ENCODE data around the gene YWHAQ.

The YWHAQ gene

DNA sequence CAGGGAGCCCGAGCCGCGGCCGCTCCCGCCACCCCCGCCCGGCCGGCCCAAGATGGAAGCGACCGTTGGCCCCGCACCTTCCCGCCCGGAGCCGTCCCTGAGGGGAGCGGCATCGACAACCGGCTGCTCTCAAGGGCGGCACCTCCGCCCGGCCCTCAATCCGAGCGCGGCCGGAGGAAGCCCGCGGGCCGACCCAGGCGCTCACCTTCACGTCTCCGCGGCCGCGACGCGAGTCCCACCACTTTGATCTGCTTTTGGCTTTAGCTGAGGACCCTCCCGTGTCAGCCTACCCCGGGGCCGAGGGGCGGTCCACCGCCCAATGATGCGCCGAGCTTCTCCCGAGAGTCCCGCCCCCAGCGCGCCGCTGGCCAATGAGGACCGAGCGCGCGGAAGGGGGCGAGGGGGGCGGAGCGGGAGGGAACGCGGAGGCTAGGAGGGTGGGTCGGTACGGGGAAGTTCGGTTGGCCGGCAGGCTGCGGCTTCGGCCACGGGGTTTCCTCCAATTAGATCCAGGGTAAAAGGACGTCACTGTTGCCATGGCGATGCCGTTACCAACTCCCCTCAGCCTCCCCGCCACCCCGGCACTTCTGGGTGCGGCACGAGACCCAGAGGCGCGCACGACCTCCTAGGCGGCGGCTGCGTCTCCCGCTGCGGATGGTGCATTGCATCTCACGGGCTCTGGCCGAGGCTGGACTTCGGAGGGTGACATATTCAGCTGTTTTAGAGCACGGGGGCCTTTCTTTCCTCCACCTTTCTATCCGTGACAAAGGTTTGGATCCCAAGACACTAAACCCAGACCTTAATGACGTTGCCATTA is at the start of gene YWHAQ:
TSS of gene YWHAQ (minus strand) at position 262 of the 817 bp plus-strand sequence. CDS start 545 bp downstream, outside the sequence.
- peak; percentile 96 for DNase-seq (ENCODE audit: low read depth)

DNA sequence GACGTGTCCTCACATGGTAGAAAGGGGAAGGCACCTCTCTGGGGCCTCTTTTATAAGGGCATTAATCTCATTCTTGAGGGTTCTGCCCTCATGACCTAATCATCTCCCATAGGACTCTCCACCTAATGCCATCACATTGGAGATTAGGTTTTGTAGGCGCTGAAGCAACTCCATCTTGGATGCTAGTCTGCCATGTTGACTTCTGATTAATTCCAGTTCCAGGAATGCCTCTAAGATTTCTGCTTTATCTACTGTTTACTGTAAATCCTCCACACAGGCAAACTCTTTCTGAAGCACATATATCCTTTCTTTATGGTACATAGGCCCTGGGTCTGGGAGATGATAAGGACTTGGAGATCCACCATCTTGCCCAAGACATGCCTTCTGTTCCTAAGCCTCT is 49.3 kb upstream of the YWHAQ start:
- no peak for DNase-seq (ENCODE audit: low read depth)

DNA sequence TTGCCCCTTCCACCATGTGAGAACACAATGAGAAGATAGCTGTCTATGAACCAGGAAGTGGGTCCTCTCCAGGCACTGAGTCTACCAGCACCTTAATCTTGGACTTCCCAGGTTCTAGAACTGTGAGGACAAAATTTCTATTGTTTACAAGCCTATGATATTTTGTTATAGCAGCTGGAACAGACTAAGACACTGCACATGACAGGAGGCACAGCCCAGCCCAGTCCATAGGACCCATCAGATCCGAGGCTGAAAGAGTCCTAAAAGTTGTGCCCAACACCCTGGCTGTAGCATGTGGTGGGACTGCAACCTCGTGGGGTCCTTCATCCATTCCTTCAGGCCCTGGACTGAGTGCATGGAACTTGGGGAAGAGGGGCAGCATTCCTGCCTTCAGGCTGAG is 48.4 kb upstream of the YWHAQ start:
- DNase-seq (ENCODE audit: low read depth): no peak

DNA sequence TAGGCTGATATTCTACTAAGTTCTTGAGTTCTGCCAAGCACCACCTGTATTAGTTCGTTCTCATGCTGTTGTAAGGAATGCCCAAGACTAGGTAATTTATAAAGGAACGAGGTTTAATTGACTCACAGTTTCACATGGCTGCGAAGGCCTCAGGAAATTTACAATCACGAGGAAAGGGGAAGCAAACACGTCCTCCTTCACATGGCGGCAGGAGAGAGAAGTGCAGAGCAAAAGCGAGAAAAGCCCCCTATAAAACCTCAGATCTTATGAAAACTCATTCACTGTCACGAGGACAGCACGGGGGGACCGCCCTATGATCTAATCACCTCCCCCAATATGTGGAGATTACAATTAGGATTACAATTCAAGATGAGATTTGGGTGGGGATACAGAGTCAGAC is 47.7 kb upstream of the YWHAQ start:
- no peak for DNase-seq (ENCODE audit: low read depth)

DNA sequence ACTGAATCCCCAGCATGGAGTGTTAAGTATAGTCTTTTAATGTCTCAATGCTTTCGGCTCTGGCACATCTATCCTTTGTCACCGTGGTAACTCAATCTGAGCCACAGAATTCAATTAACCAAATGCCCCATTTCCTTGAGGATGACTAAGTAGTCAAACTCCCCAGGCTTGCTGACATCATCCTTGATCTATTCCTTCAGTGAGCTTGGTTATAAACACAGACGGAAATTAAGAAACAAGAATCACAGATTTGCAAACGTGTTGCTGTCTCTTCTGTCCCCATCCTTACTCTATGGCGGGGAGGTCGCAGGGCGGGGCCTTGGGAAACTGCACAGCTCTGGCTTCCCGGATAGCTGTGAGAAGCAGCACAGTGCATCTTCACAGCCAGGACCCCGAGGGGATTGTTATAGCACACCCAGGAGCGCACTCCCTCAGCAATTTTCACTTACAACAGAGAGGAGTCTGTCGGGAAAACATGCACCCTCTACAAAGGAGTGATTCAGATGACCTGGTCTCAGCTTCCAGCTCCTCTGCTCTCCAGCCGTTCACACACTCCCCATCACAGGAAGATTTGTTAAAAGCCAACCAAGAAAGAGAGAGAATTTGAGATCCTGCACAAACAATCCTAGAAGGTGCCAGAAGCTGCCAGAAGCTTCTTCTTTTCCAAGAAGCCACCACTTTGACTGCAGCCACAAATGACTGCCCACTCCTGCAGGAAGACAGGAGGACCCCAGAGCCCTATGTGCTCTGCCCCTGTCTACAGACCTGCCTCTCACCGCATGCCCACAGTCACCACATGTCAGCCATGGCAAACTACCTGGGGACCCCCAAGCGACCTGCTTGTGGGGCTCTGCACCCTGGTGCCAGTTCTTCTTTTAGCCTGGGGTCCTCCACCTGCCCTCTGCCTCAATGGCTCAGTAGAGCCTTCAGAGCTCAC is 44.9 kb upstream of the YWHAQ start:
- DNase-seq (ENCODE audit: low read depth): no peak

DNA sequence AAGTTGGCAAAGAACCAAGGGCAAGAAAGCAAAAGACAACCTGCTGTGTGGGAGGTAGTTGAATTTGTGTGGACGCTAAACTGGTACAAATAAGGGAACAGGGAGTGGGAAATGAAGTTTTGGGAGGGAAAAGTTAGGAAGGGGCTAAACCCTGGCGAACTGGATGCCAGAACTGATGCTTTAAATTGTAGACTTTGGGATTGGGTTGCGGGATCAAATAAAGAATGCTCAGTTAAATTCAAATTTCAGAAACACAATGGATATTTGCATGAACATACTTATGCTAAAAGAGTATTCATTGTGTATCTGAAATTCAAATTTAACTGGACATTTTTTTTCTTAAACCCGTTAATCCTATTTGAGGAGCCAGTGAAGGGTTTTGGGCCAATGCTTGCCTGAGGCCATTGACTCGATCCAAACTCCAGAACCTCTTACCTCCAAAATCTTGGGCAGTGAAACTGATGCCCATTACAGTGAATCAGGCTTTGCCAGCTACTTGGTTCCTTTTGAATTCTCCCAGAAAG is 44.2 kb upstream of the YWHAQ start:
- DNase-seq (ENCODE audit: low read depth): no peak

DNA sequence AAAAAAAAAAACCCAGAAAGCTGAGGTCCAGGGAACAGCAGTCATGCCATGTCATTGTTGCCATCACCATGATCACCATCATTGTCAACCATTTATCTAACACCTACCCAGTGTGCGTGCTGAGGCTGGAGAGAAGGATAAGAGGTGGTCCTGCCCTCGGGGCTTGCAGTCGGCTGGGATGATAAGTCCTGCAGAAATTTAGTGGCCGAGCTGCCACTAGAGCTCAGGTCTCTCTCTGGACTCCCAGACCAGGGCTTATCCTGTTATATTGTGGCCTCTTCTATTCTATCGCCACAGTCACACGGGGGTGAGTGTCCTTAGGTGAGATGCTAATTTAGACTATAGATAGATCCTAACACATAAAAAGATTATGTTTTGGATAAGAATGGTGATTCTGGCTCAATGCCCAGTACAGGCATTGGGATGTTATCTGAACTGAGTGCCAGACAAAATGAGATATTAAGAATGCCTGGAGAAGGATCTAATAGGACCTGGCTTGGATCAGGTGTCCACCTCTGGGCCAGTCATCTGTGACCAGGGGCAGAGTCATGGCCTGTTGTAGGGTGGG is 43.2 kb upstream of the YWHAQ start:
- DNase-seq (ENCODE audit: low read depth): no peak

DNA sequence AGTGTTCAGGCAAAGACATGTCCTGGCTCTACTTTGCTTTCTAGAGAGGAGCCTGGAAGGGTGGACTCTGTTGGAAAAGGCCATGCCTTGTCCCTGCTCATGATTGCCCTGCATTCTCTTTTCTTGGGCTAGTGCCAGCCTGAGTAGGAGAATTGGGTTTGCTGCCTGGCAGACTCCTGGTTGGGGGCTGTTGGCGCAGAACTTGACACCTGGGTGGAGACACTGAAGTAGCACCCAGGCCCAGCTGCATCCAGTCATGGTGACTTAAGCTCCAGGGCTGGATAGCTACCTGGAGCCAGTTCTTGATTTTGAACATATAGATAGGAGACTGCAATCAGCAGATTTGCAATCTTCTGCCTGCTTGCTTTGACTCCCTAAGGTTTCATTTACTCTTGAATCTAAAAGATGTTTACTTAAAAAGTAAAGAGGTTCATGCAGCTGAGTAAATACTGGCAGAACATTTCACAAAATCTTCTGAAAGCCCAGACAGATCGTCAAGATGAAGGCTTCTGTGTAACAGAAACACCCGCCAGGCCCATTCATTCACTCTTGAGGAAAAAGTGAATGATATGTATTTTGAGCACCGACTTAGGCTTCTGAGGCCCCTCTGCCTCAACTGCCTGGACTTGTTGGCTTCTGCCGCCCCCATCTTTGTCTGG is 38.0 kb upstream of the YWHAQ start:
- DNase-seq (ENCODE audit: low read depth): no peak

DNA sequence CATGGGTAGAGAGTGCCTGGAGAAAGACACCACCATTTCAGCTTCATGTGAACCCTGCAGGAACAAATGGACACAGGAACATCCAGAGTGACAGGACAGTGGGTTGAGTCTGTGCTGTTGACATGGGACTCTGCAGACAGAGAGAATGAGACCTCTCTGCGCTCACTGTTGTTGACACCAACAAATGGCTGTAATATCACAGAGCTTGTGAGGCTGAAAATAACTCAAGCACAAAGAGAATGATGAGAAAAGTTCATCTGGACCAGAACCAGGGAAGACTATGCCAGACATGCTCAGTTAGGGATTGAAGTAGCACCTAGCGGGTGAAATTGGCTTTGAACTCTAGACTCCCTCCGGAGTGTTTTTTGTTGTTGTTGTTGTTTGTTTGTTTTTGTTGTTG is 37.0 kb upstream of the YWHAQ start:
- DNase-seq (ENCODE audit: low read depth): no peak

DNA sequence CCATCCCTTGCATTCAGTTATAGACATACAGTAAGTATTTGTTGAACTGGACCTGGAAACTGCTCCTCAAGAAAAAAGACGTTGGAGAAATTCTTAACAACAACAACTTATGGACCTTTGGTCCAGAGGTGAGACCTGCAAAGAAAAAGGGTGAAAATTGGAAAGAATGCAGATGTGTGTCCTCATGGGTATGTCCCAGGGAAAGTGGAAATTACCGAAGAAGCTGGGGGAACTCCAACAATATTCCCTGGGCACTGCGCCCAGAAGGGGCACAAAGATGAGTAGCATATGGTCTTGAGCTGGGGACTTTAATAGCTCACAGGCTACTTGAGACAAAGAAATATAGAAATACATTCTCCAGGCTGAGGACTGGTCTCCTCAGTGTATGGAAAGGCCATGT is 35.5 kb upstream of the YWHAQ start:
- DNase-seq (ENCODE audit: low read depth): no peak

DNA sequence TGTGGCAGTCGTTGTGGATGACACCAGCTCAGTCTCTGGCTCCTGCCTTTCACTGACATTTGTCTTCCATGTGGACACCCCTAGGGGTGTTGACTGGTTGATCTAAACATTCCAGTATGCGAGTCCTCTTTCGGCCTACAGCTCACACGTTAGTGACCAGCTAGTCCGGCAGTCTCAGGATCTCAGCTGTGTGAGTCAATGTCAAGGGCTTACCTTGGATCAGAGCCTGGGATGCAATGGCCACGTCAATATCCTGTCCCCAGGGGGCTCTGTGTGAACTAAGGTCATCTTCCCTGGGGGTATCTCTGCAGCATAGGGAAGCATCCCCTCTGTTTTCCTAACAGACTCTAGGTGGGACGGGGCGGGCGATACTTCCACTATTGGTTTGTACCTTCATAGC is 35.1 kb upstream of the YWHAQ start:
- no peak for DNase-seq (ENCODE audit: low read depth)

DNA sequence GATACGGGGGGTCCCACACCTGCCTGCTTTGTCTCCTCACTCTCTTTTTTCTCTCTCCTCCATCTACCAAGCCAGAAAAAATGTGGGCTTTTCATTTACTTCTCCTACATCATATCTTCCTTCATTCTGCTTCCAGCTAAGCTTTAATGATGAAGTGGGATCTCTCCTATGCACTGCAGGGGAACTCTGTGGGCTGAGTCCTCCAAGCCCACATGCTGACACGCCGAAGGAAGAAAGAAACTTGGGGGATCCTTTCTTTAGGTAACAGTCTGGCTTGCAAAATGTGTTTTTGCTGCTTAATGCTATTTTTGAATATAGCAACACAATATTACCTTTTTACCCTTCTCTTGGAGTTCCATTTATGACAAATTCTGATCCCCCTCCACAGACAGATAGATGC is 33.6 kb upstream of the YWHAQ start:
- no peak for DNase-seq (ENCODE audit: low read depth)

DNA sequence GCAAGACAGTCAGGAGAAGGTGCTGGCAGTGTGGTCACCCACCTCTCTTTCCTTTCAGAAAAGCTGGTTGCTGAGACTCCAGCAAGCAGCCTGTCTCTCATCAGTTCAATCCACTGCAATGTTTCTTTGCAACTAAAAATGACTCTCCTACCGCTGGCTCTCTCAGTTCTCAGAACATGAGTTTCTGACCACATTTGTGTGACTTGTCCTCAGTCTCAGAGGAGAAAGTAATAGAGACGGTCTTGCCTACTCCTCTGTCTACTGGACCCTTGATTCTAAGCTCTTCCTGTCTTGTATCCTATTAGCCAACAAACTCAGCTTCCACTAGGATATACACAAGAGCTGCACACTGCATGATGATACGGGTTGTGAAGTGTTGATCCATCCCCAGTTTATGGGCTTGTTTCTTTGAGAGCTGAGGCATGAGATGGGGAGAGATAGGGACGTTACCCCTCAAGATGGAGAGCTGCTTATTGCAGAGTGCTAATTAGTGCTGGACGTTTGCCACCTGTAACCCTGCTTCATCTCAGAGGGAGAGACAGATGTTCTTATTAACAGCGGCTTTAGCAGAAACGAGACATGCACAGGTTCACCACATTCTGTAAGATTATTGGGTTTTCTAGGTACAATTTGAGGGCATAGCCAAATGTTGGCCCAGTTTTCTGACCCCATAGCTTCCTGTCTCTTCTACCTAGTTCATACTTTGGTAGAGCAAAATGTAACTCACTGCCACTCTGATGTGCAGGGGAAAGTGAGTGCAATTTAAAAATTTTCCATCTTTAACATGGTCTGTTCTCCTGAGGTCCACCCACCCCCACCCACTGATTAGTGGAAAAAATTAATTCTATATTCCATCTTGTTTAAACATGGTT is 32.4 kb upstream of the YWHAQ start:
- DNase-seq (ENCODE audit: low read depth): no peak

DNA sequence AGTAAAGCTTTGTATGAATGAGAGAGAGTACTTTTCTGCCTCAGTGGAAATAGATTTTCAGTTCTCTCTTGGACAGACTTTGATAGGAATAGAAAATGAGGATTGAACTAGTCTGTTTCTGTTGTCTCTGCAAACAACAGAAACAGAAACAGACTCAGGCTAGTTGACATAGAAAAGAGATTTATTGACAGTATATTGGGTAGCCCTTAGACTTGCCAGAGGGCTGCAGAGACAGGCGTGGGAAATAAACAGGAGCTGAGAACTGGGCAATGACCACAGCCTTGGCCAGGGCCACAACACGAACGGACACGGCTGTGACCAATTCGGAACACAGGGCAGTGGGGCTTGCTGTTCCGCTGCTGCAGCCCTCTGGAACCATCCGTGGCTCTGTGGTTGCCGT is 30.5 kb upstream of the YWHAQ start:
- no peak for DNase-seq (ENCODE audit: low read depth)

DNA sequence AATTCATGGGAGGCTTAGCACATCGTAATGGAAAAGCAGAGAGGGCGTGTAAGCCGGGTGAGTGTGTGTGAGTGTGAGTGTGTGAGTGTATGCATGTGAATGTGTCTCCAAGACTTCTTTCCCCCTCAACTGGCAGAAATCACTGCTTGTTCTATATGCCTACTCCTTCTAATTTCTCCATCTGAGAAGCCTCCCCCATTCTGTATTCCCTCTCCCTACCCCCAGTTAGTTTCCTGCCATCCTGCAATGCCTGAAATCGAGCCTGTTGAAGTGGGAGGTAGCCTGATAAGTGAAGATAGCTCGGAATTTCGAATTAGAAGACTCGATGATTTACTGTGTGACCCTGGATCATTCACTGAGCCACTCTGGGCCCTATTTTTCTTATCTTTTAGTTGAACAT is 30.0 kb upstream of the YWHAQ start:
- DNase-seq (ENCODE audit: low read depth): no peak

DNA sequence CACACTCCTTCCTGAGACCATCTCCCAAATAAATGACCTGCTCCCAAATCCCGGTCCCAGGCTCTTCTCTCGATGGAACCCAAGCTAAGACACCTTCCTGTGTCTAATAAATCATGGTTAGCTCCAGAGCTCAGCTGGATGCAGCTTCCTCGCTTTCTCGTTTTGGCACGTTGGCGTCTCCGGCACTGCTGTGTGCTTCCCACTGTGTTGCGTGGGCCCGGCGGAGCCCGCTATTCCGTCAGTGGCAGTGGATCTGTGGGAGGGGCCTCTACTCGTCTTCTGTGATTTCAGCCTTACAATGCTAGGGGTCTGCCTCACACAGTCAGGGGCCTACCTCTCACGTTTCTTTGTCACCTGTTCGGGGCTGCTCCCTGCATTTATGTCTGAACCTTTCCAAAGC is 29.4 kb upstream of the YWHAQ start:
- no peak for DNase-seq (ENCODE audit: low read depth)

DNA sequence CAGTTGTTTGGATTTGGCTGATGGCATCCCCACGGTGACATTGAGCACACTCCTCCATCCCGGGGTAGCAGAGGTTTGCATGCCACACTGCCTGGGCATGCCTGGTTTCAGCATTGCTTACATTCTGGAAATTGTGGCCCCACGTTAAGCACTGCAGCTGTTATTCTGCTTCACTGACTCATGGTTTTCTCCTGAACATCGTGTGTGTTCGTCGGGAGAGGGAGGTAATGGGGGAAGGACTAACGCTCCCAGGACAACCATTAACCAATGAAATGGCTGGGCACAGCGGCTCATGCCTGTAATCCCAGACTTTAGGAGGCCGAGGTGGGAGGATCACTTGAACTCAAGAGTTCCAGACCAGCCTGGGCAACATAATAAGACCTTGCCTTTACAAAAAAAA is 28.2 kb upstream of the YWHAQ start:
- no peak for DNase-seq (ENCODE audit: low read depth)

DNA sequence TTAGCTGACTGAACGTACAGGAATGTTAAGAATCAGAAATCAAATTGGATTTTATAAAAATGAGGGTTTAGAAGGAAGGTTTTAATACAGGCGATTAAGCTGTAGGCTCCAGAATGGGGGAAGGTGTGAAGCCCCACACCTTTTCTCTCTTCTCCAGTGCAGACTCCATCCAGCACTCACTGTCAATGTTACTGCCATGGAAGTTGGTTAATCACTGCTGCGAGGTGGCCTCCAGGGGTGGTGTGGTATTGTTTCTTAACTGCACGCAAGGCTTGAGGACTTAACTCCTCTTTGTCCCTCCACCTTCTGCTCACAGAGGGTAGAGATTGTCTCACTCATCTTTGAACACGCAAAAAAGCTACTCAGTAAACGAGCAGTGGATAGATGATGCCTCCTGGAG is 26.9 kb upstream of the YWHAQ start:
- no peak for DNase-seq (ENCODE audit: low read depth)

DNA sequence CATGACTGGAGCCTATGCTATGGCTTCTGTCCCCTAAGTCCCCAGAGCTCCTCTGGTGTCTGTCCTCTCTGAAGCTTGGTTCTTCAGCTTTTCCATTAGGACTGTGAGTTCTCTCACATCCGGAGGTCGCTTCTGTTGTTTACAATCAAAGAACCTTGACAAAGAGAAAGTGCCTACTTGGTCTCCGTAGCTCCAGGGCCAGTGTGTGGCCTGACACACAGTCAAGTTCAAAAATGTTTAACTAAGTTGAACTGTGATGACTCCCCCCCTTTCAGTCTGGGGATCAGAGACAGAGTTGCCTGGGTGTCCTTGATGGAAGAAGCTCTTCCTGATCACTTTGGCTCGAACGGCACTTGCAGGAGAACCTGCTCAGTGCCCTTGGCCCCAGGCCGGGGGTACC is 26.3 kb upstream of the YWHAQ start:
- DNase-seq (ENCODE audit: low read depth): no peak

DNA sequence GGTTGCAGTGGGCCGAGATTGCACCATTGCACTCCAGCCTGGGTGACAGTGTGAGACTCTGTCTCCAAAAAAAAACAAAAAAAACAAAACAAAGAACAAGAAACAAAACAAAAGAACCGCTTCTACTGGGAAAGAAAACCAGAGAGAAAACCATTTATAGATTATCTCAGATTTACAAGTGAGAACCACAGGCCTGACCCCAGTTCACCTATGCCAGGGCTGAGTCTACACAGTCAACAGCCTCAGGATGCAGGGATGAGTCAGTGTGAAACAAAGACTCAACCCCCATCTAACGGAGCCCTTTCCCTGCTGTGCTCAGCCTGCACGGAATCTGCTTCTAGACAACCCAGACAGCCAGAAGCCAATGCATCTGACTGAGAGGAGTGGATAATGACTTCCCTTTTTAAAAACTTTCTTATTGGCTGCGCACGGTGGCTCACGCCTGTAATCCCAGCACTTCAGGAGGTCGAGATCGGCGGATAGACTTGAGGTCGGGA is 25.5 kb upstream of the YWHAQ start:
- DNase-seq (ENCODE audit: low read depth): peak; percentile 25

Data from stimulated activated CD8-positive, alpha-beta memory T cell treated with anti-CD3 and anti-CD28 coated beads, Interleukin-12 subunit alpha, Interleukin-12 subunit beta, amount 100 ng/mL, for 1 hour (primary cell).